Esophagus squamous epithelium (tissue), 4 donors: Measurements from ENCODE around the gene COPS4.
"Not testable (repeated sequence)": the region's sequence is repeated elsewhere in the genome, so short reads cannot be mapped to it uniquely, and the experiment has no call there.

Experiments used
- POLR2A ChIP-seq, 4 donors: fragments of 450-650 bp; IDR thresholded peaks; one replicate each; pipeline ENCODE4 v1.6.1; 2017; ENCODE audit warnings: antibody characterized with exemption in 4 of 4, mild to moderate bottlenecking in 4 of 4, moderate library complexity in 3 of 4
- TF ChIP-seq, protein P1 (sequence below), 6 experiments: fragments of 450-650 bp in 4 of 6; fragments of 200-600 bp in 2 of 6; sonication (generic) in 2 of 6; IDR thresholded peaks; one replicate each; pipeline ENCODE4 v1.5.1; 2016 to 2019; ENCODE audit warnings: antibody characterized with exemption in 6 of 6, mild to moderate bottlenecking in 4 of 6, moderate library complexity in 4 of 6

DNA sequence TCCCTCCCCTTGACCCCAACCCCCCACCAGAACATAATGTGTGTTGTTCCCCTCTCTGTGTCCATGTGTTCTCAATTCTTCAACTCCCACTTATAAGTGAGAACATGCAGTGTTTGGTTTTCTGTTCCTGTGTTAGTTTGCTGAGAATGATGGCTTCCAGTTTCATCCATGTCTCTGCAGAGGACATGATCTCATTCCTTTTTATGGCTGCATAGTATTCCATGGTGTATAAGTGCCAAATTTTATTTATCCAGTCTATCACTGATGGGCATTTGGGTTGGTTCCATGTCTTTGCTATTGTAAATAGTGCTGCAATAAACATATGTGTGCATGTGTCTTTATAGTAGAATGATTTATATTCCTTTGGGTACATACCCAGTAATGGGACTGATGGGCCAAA, 47.5 kb upstream of the COPS4 start:
- TF ChIP-seq, protein P1, sequence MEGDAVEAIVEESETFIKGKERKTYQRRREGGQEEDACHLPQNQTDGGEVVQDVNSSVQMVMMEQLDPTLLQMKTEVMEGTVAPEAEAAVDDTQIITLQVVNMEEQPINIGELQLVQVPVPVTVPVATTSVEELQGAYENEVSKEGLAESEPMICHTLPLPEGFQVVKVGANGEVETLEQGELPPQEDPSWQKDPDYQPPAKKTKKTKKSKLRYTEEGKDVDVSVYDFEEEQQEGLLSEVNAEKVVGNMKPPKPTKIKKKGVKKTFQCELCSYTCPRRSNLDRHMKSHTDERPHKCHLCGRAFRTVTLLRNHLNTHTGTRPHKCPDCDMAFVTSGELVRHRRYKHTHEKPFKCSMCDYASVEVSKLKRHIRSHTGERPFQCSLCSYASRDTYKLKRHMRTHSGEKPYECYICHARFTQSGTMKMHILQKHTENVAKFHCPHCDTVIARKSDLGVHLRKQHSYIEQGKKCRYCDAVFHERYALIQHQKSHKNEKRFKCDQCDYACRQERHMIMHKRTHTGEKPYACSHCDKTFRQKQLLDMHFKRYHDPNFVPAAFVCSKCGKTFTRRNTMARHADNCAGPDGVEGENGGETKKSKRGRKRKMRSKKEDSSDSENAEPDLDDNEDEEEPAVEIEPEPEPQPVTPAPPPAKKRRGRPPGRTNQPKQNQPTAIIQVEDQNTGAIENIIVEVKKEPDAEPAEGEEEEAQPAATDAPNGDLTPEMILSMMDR (IDR thresholded peaks at IDR 0.05) = not testable (repeated sequence)
- TF ChIP-seq POLR2A (IDR thresholded peaks at IDR 0.05) = not testable (repeated sequence)
